ENCODE data around the gene UBE3D.

- TF ChIP-seq CEBPB (IDR thresholded peaks at IDR 0.05; ENCODE audit: low read depth, low read length) = no peak
- no peak for TF ChIP-seq USF2 (IDR thresholded peaks at IDR 0.05; ENCODE audit: low read length)
Observed at GRCh38 chr6:82875573-82876185, 190.0 kb downstream of the UBE3D start.

Measured in H1 (cell line).